HepG2 (cell line): Measurements from ENCODE around the gene CAGE1. TPM values are rescaled to one million over a fixed set of nuclear protein-coding genes. Genes with fewer than 3 reads are reported as not detected.
A peak's percentile ranks its signal among the peaks of the same experiment; 100 is the strongest.

Experiments used
- ATAC-seq: fragments of 200-7000 bp; cut with Tn5 transposase; 3 replicates; pipeline ENCODE4 v1.9.1; 2020; ENCODE audit warnings: mild to moderate bottlenecking, moderate library complexity
- BruUV-seq: library from RNA; stranded (reverse); fragments of 400-500 nt; replicated peaks from 2 replicates; lab custom pipeline; 2021; lab: Mats Ljungman, UMichigan
- CTCF ChIA-PET: fragments of 300-600 bp; formaldehyde crosslinking; extraction: SDS; loops from one replicate; lab custom pipeline; 2021; ENCODE audit warnings: low total read pairs, inconsistent platforms, low intra/inter-chr PET ratio; lab: Yijun Ruan, JAX
- POLR2A ChIA-PET: fragments of 350-600 bp; sonication (Branson Sonifier 250); formaldehyde crosslinking; loops from one replicate; lab custom pipeline; 2020; ENCODE audit warnings: antibody characterized with exemption, inconsistent platforms; lab: Yijun Ruan, JAX
- DNase-seq: peaks from one replicate; pipeline ENCODE4 v3.0.0-alpha.2; 2015; ENCODE audit warnings: low spot score
- FAIRE-seq: peaks from 3 replicates; lab custom pipeline; 2011; peaks lifted over from hg19 to GRCh38; lab: Jason Lieb, UNC
- H2AFZ ChIP-seq: one replicate; pipeline ENCODE4 v1.6.1; 2011; ENCODE audit warnings: low read length, inconsistent platforms
- H3K27ac ChIP-seq: fragments of 300-600 bp; 3 replicates; pipeline ENCODE4 v1.8.0; 2011; ENCODE audit warnings: mixed run types, mild to moderate bottlenecking, mixed read lengths, low read length, inconsistent platforms; ENCODE audit not compliant: insufficient read depth; ENCODE audit errors: extremely low read length
- H3K27me3 ChIP-seq, 2 experiments: fragments of 200-600 bp in 1 of 2; 2 replicates in 1 of 2; 3 replicates in 1 of 2; pipeline versions ENCODE4 v1.6.0 to v1.8.0; 2011; ENCODE audit warnings: low read length in 2 of 2, mild to moderate bottlenecking in 2 of 2, moderate library complexity in 2 of 2, inconsistent platforms in 1 of 2; ENCODE audit not compliant: insufficient read depth in 2 of 2, control insufficient read depth in 1 of 2
- H3K36me3 ChIP-seq, 2 experiments: fragments of 200-600 bp in 1 of 2; replicated peaks in 1 of 2; 2 replicates in 1 of 2; 3 replicates in 1 of 2; pipeline versions ENCODE4 v1.5.1 to v1.8.0; 2011; ENCODE audit warnings: low read length in 2 of 2, inconsistent platforms in 1 of 2; ENCODE audit not compliant: insufficient read depth in 2 of 2, control insufficient read depth in 1 of 2
- H3K4me1 ChIP-seq: 2 replicates; pipeline ENCODE4 v1.5.1; 2012; ENCODE audit warnings: low read length, inconsistent platforms; ENCODE audit not compliant: insufficient read depth
- H3K4me2 ChIP-seq: 2 replicates; pipeline ENCODE4 v1.6.0; 2011; ENCODE audit warnings: low read depth, low read length, inconsistent platforms
- H3K4me3 ChIP-seq, 3 experiments: fragments of 200-600 bp in 1 of 3; sonication (generic), shearing (Covaris generic) in 1 of 3; replicated peaks in 1 of 3; 2 replicates each; pipeline ENCODE4 v1.5.1; 2011 to 2016; ENCODE audit warnings: low read length in 3 of 3, inconsistent platforms in 2 of 3, low read depth in 2 of 3, mild to moderate bottlenecking in 2 of 3, control low read depth in 1 of 3, mixed read lengths in 1 of 3; ENCODE audit not compliant: insufficient read depth in 1 of 3
- H3K79me2 ChIP-seq: one replicate; pipeline ENCODE4 v1.6.1; 2011; ENCODE audit warnings: low read length, inconsistent platforms; ENCODE audit not compliant: insufficient read depth
- H3K9ac ChIP-seq: 2 replicates; pipeline ENCODE4 v1.6.0; 2011; ENCODE audit warnings: mild to moderate bottlenecking, low read depth, low read length, inconsistent platforms; ENCODE audit not compliant: insufficient read depth
- H3K9me3 ChIP-seq: 2 replicates; pipeline ENCODE4 v1.5.1; 2012; ENCODE audit warnings: mild to moderate bottlenecking, low read length
- H4K20me1 ChIP-seq: 2 replicates; pipeline ENCODE4 v1.6.0; 2011; ENCODE audit warnings: inconsistent platforms, mild to moderate bottlenecking, low read length, moderate library complexity; ENCODE audit not compliant: insufficient read depth
- ATF1 ChIP-seq: IDR thresholded peaks from 2 replicates; pipeline ENCODE4 v1.6.1; 2016; ENCODE audit warnings: mild to moderate bottlenecking, control low read depth
- CC2D1A ChIP-seq: sonication (generic); formaldehyde crosslinking; IDR thresholded peaks from 2 replicates; pipeline ENCODE4 v1.8.1; 2023; ENCODE audit warnings: mild to moderate bottlenecking, missing genetic modification reagents
- MAFF ChIP-seq: IDR thresholded peaks from 2 replicates; pipeline ENCODE4 v1.6.1; 2011; ENCODE audit warnings: low read depth, low read length, improper control_type of control experiment
- POLR2A ChIP-seq, 2 experiments: IDR thresholded peaks; 2 replicates each; pipeline ENCODE4 v1.6.1; 2011; ENCODE audit warnings: low read depth in 2 of 2, low read length in 2 of 2, mild to moderate bottlenecking in 1 of 2, moderate library complexity in 1 of 2; ENCODE audit not compliant: insufficient read depth in 1 of 2
- POLR2AphosphoS5 ChIP-seq: IDR thresholded peaks from 2 replicates; pipeline ENCODE4 v1.6.1; 2012; ENCODE audit warnings: low read depth, low read length
- REST ChIP-seq, 2 experiments: IDR thresholded peaks; 2 replicates each; pipeline ENCODE4 v1.6.1; 2011 to 2012; ENCODE audit warnings: low read length in 2 of 2, borderline replicate concordance in 1 of 2, low read depth in 1 of 2, mild to moderate bottlenecking in 1 of 2, moderate library complexity in 1 of 2
- WGBS: methylation state at CpG from one replicate; pipeline ENCODE4 v1.1.6; 2017; ENCODE audit warnings: low lambda C conversion rate; 5-methylcytosine and 5-hydroxymethylcytosine counted together
- in situ Hi-C: cut with HindIII; loops from 2 replicates; pipeline ENCODE4 v1.10.0; 2017; ENCODE audit warnings: low pct_unique_long_range_greater_than_20kb; ENCODE audit not compliant: extremely low pct_ligation_motif_present
- intact Hi-C: fragments of 100-400 bp; cut with micrococcal nuclease; formaldehyde crosslinking; loops from one replicate; pipeline ENCODE4 v1.10.0; 2022; ENCODE audit not compliant: unreplicated experiment
- polyA plus RNA-seq, 8 experiments: library from polyadenylated mRNA; depleted of rRNA in 3 of 8; stranded (reverse) in 7 of 8; unstranded in 1 of 8; fragments of >200 nt; fragmentation: Illumina TruSeq in 4 of 8; extraction: Trizol in 4 of 8; gene quantifications; 2 replicates each; pipeline versions ENCODE4 v1.2.1 to v1.2.3, GENCODE V29; 2011 to 2016; ENCODE audit warnings: low read depth in 4 of 8, missing spikeins in 1 of 8, mixed read lengths in 1 of 8; ENCODE audit not compliant: insufficient read depth in 1 of 8
- total RNA-seq, 5 experiments: library from RNA; depleted of rRNA; stranded (reverse); fragments of >200 nt; fragmentation: Illumina TruSeq; extraction: Trizol; gene quantifications; 2 replicates each; pipeline ENCODE4 v1.2.3, GENCODE V29; 2016; ENCODE audit warnings: low read depth in 1 of 5

CAGE1 gene
- total and polyA plus RNA-seq, 2 of the 13 experiments (the other 11 are each of a cell fraction or from before 2014, with no cell fraction given), result 0.03 to 0.15 TPM

- Histone ChIP-seq H2AFZ (no peak overlapping the region), H3K4me3 (no peak overlapping the region), H3K9me3 (no peaks in the 10 kb centered on the region), H3K9ac (no peak overlapping the region), H3K4me1 (peaks cover 11% of the 10 kb centered on the region; the same call in 1 of the 2 replicates), H3K27ac (no peak overlapping the region), H3K27me3 (no peaks in the 10 kb centered on the region)
- in situ Hi-C loops (loop anchor here (10.0 kb wide), 1 partner anchor 103 kb away; no protein-coding TSS in a partner anchor), intact Hi-C loops (no loop called here)
- FAIRE-seq, result no peak
- no peak for ATAC-seq
- CTCF ChIA-PET, result no interaction called here
- TF ChIP-seq ATF1 (CRISPR knock-in tag), result no peak
- peak in 1 of 2 experiments; percentile 38; a peak in 1 of 4 replicates for TF ChIP-seq POLR2A (IDR thresholded peaks at IDR 0.05; ENCODE audit: insufficient read depth in 1 of 2, low read depth in 2 of 2, low read length in 2 of 2)
- no peak for TF ChIP-seq CC2D1A (CRISPR knock-in tag)
- no peak for TF ChIP-seq REST (IDR thresholded peaks at IDR 0.05; ENCODE audit: borderline replicate concordance in 1 of 2, low read depth in 1 of 2, low read length in 2 of 2)
- 0 out of 2 replicates have a peak, but pooled peaks have one; percentile 13 for TF ChIP-seq POLR2AphosphoS5
- no peak for TF ChIP-seq MAFF
- TF ChIP-seq, all 625 proteins: peak for 2
- Histone ChIP-seq H3K4me2 (no peak overlapping the region), H4K20me1 (peaks cover 12% of the 10 kb centered on the region; the same call in 1 of the 2 replicates), H3K79me2 (peaks cover 25% of the 10 kb centered on the region), H3K36me3 (peaks cover 26 to 89% of the 10 kb centered on the region in 2 experiments)
- BruUV-seq, result no TSS peak
- POLR2A ChIA-PET, result no interaction called here
- 85% methylated on average over 7 of the region's 7 CpGs for WGBS
- DNase-seq, result no peak
These were observed 87.8 kb downstream of the CAGE1 start for GRCh38 chr6:7301702-7302101.
